Tibial artery (tissue), 4 donors: Measurements from ENCODE around the gene GDPGP1.

ENCODE experiments used
- DNase-seq, 2 donors: peaks; one replicate each; pipeline ENCODE4 v3.0.0-alpha.2; 2019
- H3K27ac ChIP-seq, 2 donors: fragments of 200-600 bp; sonication (generic) in 1 of 2; 1 replicate in 1 of 2; 2 replicates in 1 of 2; pipeline ENCODE4 v1.5.1; 2018 to 2019; ENCODE audit warnings: mild to moderate bottlenecking in 1 of 2
- H3K27me3 ChIP-seq, 2 donors: fragments of 200-600 bp; sonication (generic) in 1 of 2; one replicate each; pipeline versions ENCODE4 v1.5.1 to v1.6.0; 2016 to 2019
- H3K36me3 ChIP-seq, 3 donors: fragments of 200-600 bp; sonication (generic) in 2 of 3; one replicate each; pipeline ENCODE4 v1.5.1; 2016 to 2019; ENCODE audit warnings: mild to moderate bottlenecking in 2 of 3
- H3K4me1 ChIP-seq, 4 donors: fragments of 200-600 bp; sonication (generic) in 2 of 4; 1 replicate in 3 of 4; 2 replicates in 1 of 4; pipeline ENCODE4 v1.5.1; 2016 to 2019
- H3K4me3 ChIP-seq, 2 donors: fragments of 200-600 bp; sonication (generic) in 1 of 2; 1 replicate in 1 of 2; 2 replicates in 1 of 2; pipeline ENCODE4 v1.5.1; 2018 to 2019; ENCODE audit warnings: mild to moderate bottlenecking in 2 of 2
- H3K9me3 ChIP-seq, 3 donors: fragments of 200-600 bp; sonication (generic) in 1 of 3; one replicate each; pipeline ENCODE4 v1.5.1; 2016 to 2019
- CTCF ChIP-seq, 2 experiments: fragments of 200-600 bp in 1 of 2; fragments of 450-650 bp in 1 of 2; IDR thresholded peaks; one replicate each; pipeline ENCODE4 v1.5.1; 2017 to 2019; ENCODE audit warnings: antibody characterized with exemption in 2 of 2, mild to moderate bottlenecking in 1 of 2, moderate library complexity in 1 of 2
- intact Hi-C: fragments of 100-400 bp; cut with DNase I; formaldehyde crosslinking; loops from one replicate; pipeline ENCODE4 v1.15.0; 2023; ENCODE audit warnings: low total_unique reads

GDPGP1 gene

DNA sequence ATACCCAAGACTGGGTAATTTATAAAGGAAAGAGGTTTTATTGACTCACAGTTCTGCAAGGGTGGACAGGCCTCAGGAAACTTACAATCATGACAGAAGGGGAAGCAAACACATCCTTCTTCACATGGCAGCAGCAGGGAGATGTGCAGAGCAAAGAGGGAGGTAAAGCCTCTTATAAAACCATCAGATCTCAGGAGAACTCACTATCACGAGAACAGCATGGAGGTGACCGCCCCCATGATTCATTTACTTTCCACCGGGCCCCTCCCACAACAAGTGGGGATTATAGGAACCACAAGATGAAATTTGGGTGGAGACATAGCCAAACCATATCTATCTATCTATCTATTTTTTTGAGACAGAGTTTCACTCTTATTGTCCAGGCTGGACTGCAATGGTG is 5.4 kb downstream of the GDPGP1 start:
- peaks cover 4 to 66% (median 20%) of the 10 kb centered on the region in 3 donors for H3K36me3 ChIP-seq
- H3K9me3 ChIP-seq, result no peaks in the 10 kb centered on the region
- no peak overlapping the region for H3K4me3 ChIP-seq
- TF ChIP-seq CTCF (IDR thresholded peaks at IDR 0.05), result no peak
- no peaks in the 10 kb centered on the region for H3K27me3 ChIP-seq
- H3K4me1 ChIP-seq, result peaks cover 0 to 7% (median 3%) of the 10 kb centered on the region in 4 donors
- no peak overlapping the region for H3K27ac ChIP-seq
- intact Hi-C loops, result no loop called here
- no peak for DNase-seq

GRCh38 chr15:90240856-90241255 is 6.8 kb downstream of the GDPGP1 start:
- no peak overlapping the region for H3K27ac ChIP-seq
- H3K27me3 ChIP-seq, result no peaks in the 10 kb centered on the region
- intact Hi-C loops, result no loop called here
- DNase-seq, result no peak
- H3K4me3 ChIP-seq, result no peak overlapping the region
- no peak for TF ChIP-seq CTCF (IDR thresholded peaks at IDR 0.05)
- H3K9me3 ChIP-seq, result no peaks in the 10 kb centered on the region
- no peaks in the 10 kb centered on the region for H3K4me1 ChIP-seq
- peaks cover 4 to 65% (median 20%) of the 10 kb centered on the region in 3 donors for H3K36me3 ChIP-seq

- H3K27ac ChIP-seq, result no peak overlapping the region
- no peaks in the 10 kb centered on the region for H3K4me1 ChIP-seq
- no peak for DNase-seq
Observed at GRCh38 chr15:90241343-90242192, 7.6 kb downstream of the GDPGP1 start.

GRCh38 chr15:90243943-90244639 is 10.1 kb downstream of the GDPGP1 start:
- Histone ChIP-seq H3K4me1 (peaks cover 0 to 3% (median under 1%) of the 10 kb centered on the region in 4 donors), H3K4me3 (no peak overlapping the region), H3K27ac (no peak overlapping the region), H3K36me3 (peaks cover 0 to 34% (median 11%) of the 10 kb centered on the region in 3 donors), H3K9me3 (no peaks in the 10 kb centered on the region), H3K27me3 (no peaks in the 10 kb centered on the region)
- no peak for DNase-seq
- TF ChIP-seq CTCF (IDR thresholded peaks at IDR 0.05), result no peak
- intact Hi-C loops, result no loop called here

More at GRCh38 chr15:90241343-90242192, 7.6 kb downstream of the GDPGP1 start:
- intact Hi-C loops, result no loop called here
- no peaks in the 10 kb centered on the region for H3K27me3 ChIP-seq
- H3K4me3 ChIP-seq, result no peak overlapping the region
- peaks cover 4 to 58% (median 20%) of the 10 kb centered on the region in 3 donors for H3K36me3 ChIP-seq
- TF ChIP-seq CTCF (IDR thresholded peaks at IDR 0.05), result no peak
- no peaks in the 10 kb centered on the region for H3K9me3 ChIP-seq

- Histone ChIP-seq H3K4me1 (peaks cover 0 to 15% (median 11%) of the 10 kb centered on the region in 4 donors), H3K27me3 (no peaks in the 10 kb centered on the region), H3K36me3 (no peaks in the 10 kb centered on the region), H3K27ac (peak overlapping the region in 1 of 2 donors; percentile 61), H3K9me3 (no peaks in the 10 kb centered on the region), H3K4me3 (peak overlapping the region; percentile 52 to 67)
- no peak for DNase-seq
- TF ChIP-seq CTCF (IDR thresholded peaks at IDR 0.05), result no peak
- intact Hi-C loops, result no loop called here
Observed at GRCh38 chr15:90248789-90249202, 14.8 kb downstream of the GDPGP1 start.
